Mononuclear cell (primary cell): Measurements from ENCODE around the gene NRG2. TPM values are rescaled to one million over a fixed set of nuclear protein-coding genes. Genes with fewer than 3 reads are reported as not detected.

Source experiments
- H3K27me3 ChIP-seq: 2 replicates; pipeline ENCODE4 v1.6.0; 2011; ENCODE audit warnings: low read length, control low read depth; ENCODE audit not compliant: insufficient read depth
- H3K4me1 ChIP-seq: 2 replicates; pipeline ENCODE4 v1.5.1; 2011; ENCODE audit warnings: mild to moderate bottlenecking, low read length, control low read depth; ENCODE audit not compliant: insufficient read depth
- H3K4me3 ChIP-seq: 2 replicates; pipeline ENCODE4 v1.5.1; 2011; ENCODE audit warnings: mild to moderate bottlenecking, low read length, moderate library complexity
- H3K9me3 ChIP-seq: 2 replicates; pipeline ENCODE4 v1.5.1; 2011; ENCODE audit warnings: low read depth, mild to moderate bottlenecking, control low read depth, low read length
- total RNA-seq: library from RNA; depleted of rRNA; stranded (reverse); fragments of >200 nt; gene quantifications from one replicate; pipeline ENCODE4 v1.2.3, GENCODE V29; 2012

NRG2 gene
- 0.10 TPM for total RNA-seq

GRCh38 chr5:140042643-140043507 lies at the start of gene NRG2:
Gene NRG2, minus strand, starts transcription at chr5:140043299.
- H3K4me1 ChIP-seq, result peaks cover 28% of the 10 kb centered on the region
- H3K4me3 ChIP-seq, result peak within 1 kb of the TSS; percentile 6
- H3K27me3 ChIP-seq, result peaks cover 84% of the 10 kb centered on the region
- no peaks in the 10 kb centered on the region for H3K9me3 ChIP-seq

- Histone ChIP-seq H3K4me3 (no peak overlapping the region), H3K4me1 (no peaks in the 10 kb centered on the region), H3K27me3 (peaks cover 35% of the 10 kb centered on the region), H3K9me3 (peaks cover 19% of the 10 kb centered on the region)
These were observed 47.2 kb upstream of the NRG2 start for GRCh38 chr5:140090251-140090650.

- Histone ChIP-seq H3K27me3 (peaks cover 55% of the 10 kb centered on the region), H3K9me3 (peaks cover 2% of the 10 kb centered on the region), H3K4me1 (no peaks in the 10 kb centered on the region), H3K4me3 (no peak overlapping the region)
These were observed 41.4 kb upstream of the NRG2 start for GRCh38 chr5:140084541-140084940.

- Histone ChIP-seq H3K4me1 (no peaks in the 10 kb centered on the region), H3K9me3 (no peaks in the 10 kb centered on the region), H3K27me3 (peaks cover 61% of the 10 kb centered on the region), H3K4me3 (no peak overlapping the region)
These were observed 40.6 kb upstream of the NRG2 start for GRCh38 chr5:140083650-140084049.

GRCh38 chr5:140083120-140083519 lies 40.0 kb upstream of the NRG2 start:
- peaks cover 61% of the 10 kb centered on the region for H3K27me3 ChIP-seq
- no peaks in the 10 kb centered on the region for H3K9me3 ChIP-seq

GRCh38 chr5:140076788-140077187 lies 33.7 kb upstream of the NRG2 start:
- Histone ChIP-seq H3K27me3 (peaks cover 32% of the 10 kb centered on the region), H3K4me1 (no peaks in the 10 kb centered on the region), H3K9me3 (no peaks in the 10 kb centered on the region), H3K4me3 (no peak overlapping the region)

More at GRCh38 chr5:140083120-140083519, 40.0 kb upstream of the NRG2 start:
- no peaks in the 10 kb centered on the region for H3K4me1 ChIP-seq
- no peak overlapping the region for H3K4me3 ChIP-seq

GRCh38 chr5:140076142-140076541 lies 33.0 kb upstream of the NRG2 start:
- no peak overlapping the region for H3K4me3 ChIP-seq
- peaks cover 26% of the 10 kb centered on the region for H3K27me3 ChIP-seq
- H3K4me1 ChIP-seq, result no peaks in the 10 kb centered on the region
- no peaks in the 10 kb centered on the region for H3K9me3 ChIP-seq

- H3K4me1 ChIP-seq, result no peaks in the 10 kb centered on the region
- no peak overlapping the region for H3K4me3 ChIP-seq
- H3K27me3 ChIP-seq, result peaks cover 23% of the 10 kb centered on the region
- H3K9me3 ChIP-seq, result no peaks in the 10 kb centered on the region
These were observed 32.3 kb upstream of the NRG2 start for GRCh38 chr5:140075371-140075770.

GRCh38 chr5:140073296-140073695 lies 30.2 kb upstream of the NRG2 start:
- Histone ChIP-seq H3K27me3 (peaks cover 16% of the 10 kb centered on the region), H3K4me1 (no peaks in the 10 kb centered on the region), H3K4me3 (no peak overlapping the region), H3K9me3 (no peaks in the 10 kb centered on the region)

GRCh38 chr5:140072812-140073211 lies 29.7 kb upstream of the NRG2 start:
- Histone ChIP-seq H3K27me3 (peaks cover 16% of the 10 kb centered on the region), H3K4me1 (no peaks in the 10 kb centered on the region), H3K9me3 (no peaks in the 10 kb centered on the region), H3K4me3 (no peak overlapping the region)

GRCh38 chr5:140060816-140061215 lies 17.7 kb upstream of the NRG2 start:
- Histone ChIP-seq H3K27me3 (peaks cover 67% of the 10 kb centered on the region), H3K9me3 (no peaks in the 10 kb centered on the region), H3K4me3 (no peak overlapping the region), H3K4me1 (no peaks in the 10 kb centered on the region)

- H3K27me3 ChIP-seq, result peaks cover 79% of the 10 kb centered on the region
- no peaks in the 10 kb centered on the region for H3K4me1 ChIP-seq
- no peaks in the 10 kb centered on the region for H3K9me3 ChIP-seq
- no peak overlapping the region for H3K4me3 ChIP-seq
These were observed 15.3 kb upstream of the NRG2 start for GRCh38 chr5:140058212-140058932.

- Histone ChIP-seq H3K4me1 (no peaks in the 10 kb centered on the region), H3K27me3 (peaks cover 74% of the 10 kb centered on the region), H3K4me3 (no peak overlapping the region), H3K9me3 (no peaks in the 10 kb centered on the region)
These were observed 13.8 kb upstream of the NRG2 start for GRCh38 chr5:140056880-140057279.

GRCh38 chr5:140055152-140055551 lies 12.1 kb upstream of the NRG2 start:
- no peaks in the 10 kb centered on the region for H3K4me1 ChIP-seq
- peaks cover 68% of the 10 kb centered on the region for H3K27me3 ChIP-seq
- H3K9me3 ChIP-seq, result no peaks in the 10 kb centered on the region
- no peak overlapping the region for H3K4me3 ChIP-seq

GRCh38 chr5:140054086-140054689 lies 11.1 kb upstream of the NRG2 start:
- no peak overlapping the region for H3K4me3 ChIP-seq
- no peaks in the 10 kb centered on the region for H3K4me1 ChIP-seq
- H3K9me3 ChIP-seq, result no peaks in the 10 kb centered on the region
- H3K27me3 ChIP-seq, result peaks cover 68% of the 10 kb centered on the region
